Caco-2 (cell line): ENCODE measurements around the gene SCIMP. TPM values are rescaled to one million over a fixed set of nuclear protein-coding genes. Genes with fewer than 3 reads are reported as not detected.

ENCODE experiments used
- BruUV-seq: library from RNA; stranded (reverse); fragments of 400-500 nt; replicated peaks from 2 replicates; lab custom pipeline; 2021; lab: Mats Ljungman, UMichigan
- CTCF ChIA-PET: fragments of 300-600 bp; sonication (Branson Sonifier 250); formaldehyde crosslinking; loops from one replicate; lab custom pipeline; 2022; ENCODE audit warnings: antibody characterized with exemption; lab: Charles Lee
- POLR2A ChIA-PET: fragments of 300-600 bp; sonication (Branson Sonifier 250); formaldehyde crosslinking; loops from one replicate; lab custom pipeline; 2022; ENCODE audit warnings: antibody characterized with exemption; lab: Charles Lee
- DNase-seq, 2 experiments: peaks; one replicate each; pipeline versions ENCODE4 v3.0.0 to v3.0.0-alpha.2; 2020 to 2022
- H3K27me3 ChIP-seq: replicated peaks from 2 replicates; pipeline ENCODE4 v1.6.0; 2011; ENCODE audit warnings: low read length; ENCODE audit not compliant: control insufficient read depth, insufficient read depth
- H3K36me3 ChIP-seq: 2 replicates; pipeline ENCODE4 v1.5.1; 2011; ENCODE audit warnings: low read length; ENCODE audit not compliant: control insufficient read depth, insufficient read depth
- H3K4me1 ChIP-seq: fragments of 250-450 bp; sonication (Bioruptor Pico); 2 replicates; pipeline ENCODE4 v1.5.1; 2020; ENCODE audit warnings: mild to moderate bottlenecking
- H3K4me3 ChIP-seq: 2 replicates; pipeline ENCODE4 v1.5.1; 2011; ENCODE audit warnings: low read depth, mild to moderate bottlenecking, control low read depth, low read length
- H3K9me3 ChIP-seq: fragments of 250-450 bp; sonication (Bioruptor Pico); 2 replicates; pipeline ENCODE4 v1.5.1; 2020; ENCODE audit warnings: mild to moderate bottlenecking, moderate library complexity
- H3K27ac Mint-ChIP-seq: one replicate; pipeline ENCODE4 v1.8.0; 2022; ENCODE audit warnings: mixed read lengths; ENCODE audit not compliant: unreplicated experiment
- H3K27me3 Mint-ChIP-seq: one replicate; pipeline ENCODE4 v1.8.0; 2022; ENCODE audit warnings: mixed read lengths; ENCODE audit not compliant: insufficient read depth, unreplicated experiment
- H3K36me3 Mint-ChIP-seq: one replicate; pipeline ENCODE4 v1.8.0; 2022; ENCODE audit warnings: mild to moderate bottlenecking, mixed read lengths; ENCODE audit not compliant: insufficient read depth, unreplicated experiment
- H3K4me1 Mint-ChIP-seq: one replicate; pipeline ENCODE4 v1.8.0; 2022; ENCODE audit warnings: low read depth, mixed read lengths; ENCODE audit not compliant: unreplicated experiment
- H3K4me3 Mint-ChIP-seq: one replicate; pipeline ENCODE4 v1.8.0; 2022; ENCODE audit warnings: mild to moderate bottlenecking, moderate library complexity, mixed read lengths; ENCODE audit not compliant: unreplicated experiment
- H3K9me3 Mint-ChIP-seq: one replicate; pipeline ENCODE4 v1.8.0; 2022; ENCODE audit warnings: mixed read lengths; ENCODE audit not compliant: unreplicated experiment
- CTCF ChIP-seq, 2 experiments: fragments of 200-600 bp in 1 of 2; IDR thresholded peaks; 1 replicate in 1 of 2; 2 replicates in 1 of 2; pipeline versions ENCODE4 v1.5.1 to v1.8.0; 2011 to 2022; ENCODE audit warnings: antibody characterized with exemption in 1 of 2, control low read depth in 1 of 2, inconsistent platforms in 1 of 2, low read depth in 1 of 2, low read length in 1 of 2, mild to moderate bottlenecking in 1 of 2, moderate library complexity in 1 of 2; ENCODE audit not compliant: insufficient read depth in 1 of 2, severe bottlenecking in 1 of 2, unreplicated experiment in 1 of 2
- intact Hi-C: fragments of 100-400 bp; cut with micrococcal nuclease; formaldehyde crosslinking; loops from one replicate; pipeline ENCODE4 v1.10.0; 2022; ENCODE audit not compliant: unreplicated experiment
- total RNA-seq: library from RNA; stranded (reverse); gene quantifications from 2 replicates; pipeline ENCODE4 v1.2.3, GENCODE V29; 2022

Gene SCIMP
- total RNA-seq, 1 experiment from 2014 or later = not detected

GRCh38 chr17:5254414-5254813 lies 19.8 kb upstream of the SCIMP start:
- Mint-ChIP-seq H3K27ac (no peak overlapping the region), H3K9me3 (no peaks in the 10 kb centered on the region), H3K27me3 (no peaks in the 10 kb centered on the region), H3K4me3 (no peak overlapping the region), H3K36me3 (no peaks in the 10 kb centered on the region), H3K4me1 (no peaks in the 10 kb centered on the region)
- no peak overlapping the region for H3K4me3 ChIP-seq
- no TSS peak for BruUV-seq
- no peaks in the 10 kb centered on the region for H3K4me1 ChIP-seq
- CTCF ChIA-PET = no interaction called here
- H3K27me3 ChIP-seq = no peaks in the 10 kb centered on the region
- TF ChIP-seq CTCF (IDR thresholded peaks at IDR 0.05; ENCODE audit: insufficient read depth in 1 of 2, low read depth in 1 of 2, low read length in 1 of 2, severe bottlenecking in 1 of 2, unreplicated experiment in 1 of 2) = no peak
- no peak for DNase-seq
- POLR2A ChIA-PET = no interaction called here
- no peaks in the 10 kb centered on the region for H3K36me3 ChIP-seq
- intact Hi-C loops = no loop called here
- H3K9me3 ChIP-seq = no peaks in the 10 kb centered on the region

GRCh38 chr17:5249615-5250014 lies 15.0 kb upstream of the SCIMP start:
- Mint-ChIP-seq H3K9me3 (no peaks in the 10 kb centered on the region), H3K36me3 (no peaks in the 10 kb centered on the region), H3K4me1 (no peaks in the 10 kb centered on the region), H3K27ac (no peak overlapping the region), H3K4me3 (no peak overlapping the region), H3K27me3 (no peaks in the 10 kb centered on the region)
- no TSS peak for BruUV-seq
- ChIA-PET POLR2A (no interaction called here), CTCF (interaction anchor here (1.1 kb wide), 1 partner anchor 193 kb away, joined by 5 read pairs; no protein-coding TSS in a partner anchor)
- H3K4me1 ChIP-seq = no peaks in the 10 kb centered on the region
- DNase-seq = peak; percentile 38 to 50
- no peaks in the 10 kb centered on the region for H3K9me3 ChIP-seq
- intact Hi-C loops = loop anchor here (1.0 kb wide), 1 partner anchor 58 kb away; no protein-coding TSS in a partner anchor
- no peaks in the 10 kb centered on the region for H3K27me3 ChIP-seq
- no peaks in the 10 kb centered on the region for H3K36me3 ChIP-seq
- no peak overlapping the region for H3K4me3 ChIP-seq
- peak; percentile 34 to 43 for TF ChIP-seq CTCF (IDR thresholded peaks at IDR 0.05; ENCODE audit: insufficient read depth in 1 of 2, low read depth in 1 of 2, low read length in 1 of 2, severe bottlenecking in 1 of 2, unreplicated experiment in 1 of 2)

- CTCF ChIA-PET = interaction anchor here (1.1 kb wide), 1 partner anchor 194 kb away, joined by 5 read pairs; no protein-coding TSS in a partner anchor
- POLR2A ChIA-PET = no interaction called here
These were observed 14.3 kb upstream of the SCIMP start for GRCh38 chr17:5248821-5249479.

More at GRCh38 chr17:5248821-5249479, 14.3 kb upstream of the SCIMP start:
- no peak for TF ChIP-seq CTCF (IDR thresholded peaks at IDR 0.05; ENCODE audit: insufficient read depth in 1 of 2, low read depth in 1 of 2, low read length in 1 of 2, severe bottlenecking in 1 of 2, unreplicated experiment in 1 of 2)
- Mint-ChIP-seq H3K27me3 (no peaks in the 10 kb centered on the region), H3K36me3 (no peaks in the 10 kb centered on the region), H3K4me3 (no peak overlapping the region), H3K9me3 (no peaks in the 10 kb centered on the region), H3K27ac (no peak overlapping the region), H3K4me1 (no peaks in the 10 kb centered on the region)
- no peak for DNase-seq
- no TSS peak for BruUV-seq
- H3K4me3 ChIP-seq = no peak overlapping the region
- H3K27me3 ChIP-seq = no peaks in the 10 kb centered on the region
- no peaks in the 10 kb centered on the region for H3K9me3 ChIP-seq
- intact Hi-C loops = loop anchor here (1.0 kb wide), 1 partner anchor 58 kb away; no protein-coding TSS in a partner anchor
- no peaks in the 10 kb centered on the region for H3K4me1 ChIP-seq
- H3K36me3 ChIP-seq = no peaks in the 10 kb centered on the region
